LHCN-M2 (cell line): ENCODE measurements around the gene INPPL1. TPM values are rescaled to one million over a fixed set of nuclear protein-coding genes. Genes with fewer than 3 reads are reported as not detected.

Experiments used
- DNase-seq: peaks from one replicate; pipeline ENCODE4 v3.0.0-alpha.2; 2012; ENCODE audit warnings: low read depth
- total RNA-seq: library from RNA; depleted of rRNA; stranded (reverse); fragments of >200 nt; gene quantifications from 2 replicates; pipeline ENCODE4 v1.2.3, GENCODE V29; 2014; rRNA removed

Gene INPPL1
- total RNA-seq, 1 experiment from 2014 or later: 140 TPM

GRCh38 chr11:72283947-72284346 is 59.4 kb downstream of the INPPL1 start:
- DNase-seq: no peak

- no peak for DNase-seq
These were observed 62.7 kb downstream of the INPPL1 start for GRCh38 chr11:72287293-72287692.

Other genes with a start within 250 kb of the INPPL1 start
- gene IL18BP, start 225.9 kb upstream of the INPPL1 start, total RNA-seq: 0.90 and 1.8 TPM in 2 replicates
- 120 and 132 TPM in 2 replicates for gene NUMA1, start 144.2 kb upstream of the INPPL1 start, total RNA-seq
- 6.4 and 7.8 TPM in 2 replicates for gene LRRC51, start 143.9 kb upstream of the INPPL1 start, total RNA-seq
- gene LAMTOR1, start 121.5 kb upstream of the INPPL1 start, total RNA-seq: 150 and 155 TPM in 2 replicates
- not detected in 2 replicates for gene TOMT, start 118.8 kb upstream of the INPPL1 start, total RNA-seq
- 33.9 and 42.8 TPM in 2 replicates for gene ANAPC15, start 112.1 kb upstream of the INPPL1 start, total RNA-seq
- not detected in 2 replicates for gene FOLR3, start 89.0 kb upstream of the INPPL1 start, total RNA-seq
- 0.17 TPM in 1 of 2 replicates, not detected in the other for gene FOLR1, start 32.6 kb upstream of the INPPL1 start, total RNA-seq
- gene FOLR2, start 8.0 kb upstream of the INPPL1 start, total RNA-seq: not detected in 2 replicates
- gene PHOX2A, start 19.4 kb downstream of the INPPL1 start, total RNA-seq: not detected in 2 replicates
- 37.5 and 38.7 TPM in 2 replicates for gene CLPB, start 209.8 kb downstream of the INPPL1 start, total RNA-seq